ENCODE data around the gene IL15.

- no peak for TF ChIP-seq GATA2 (IDR thresholded peaks at IDR 0.05; ENCODE audit: low read depth, low read length)
- no peak for TF ChIP-seq GATA3 (IDR thresholded peaks at IDR 0.05; ENCODE audit: low read depth, low read length)
Measured at GRCh38 chr4:141669501-141669900, 33.1 kb downstream of the IL15 start.

All from SH-SY5Y (cell line).